Natural killer cell (primary cell): ENCODE measurements around the gene VCL. TPM values are rescaled to one million over a fixed set of nuclear protein-coding genes. Genes with fewer than 3 reads are reported as not detected.

ENCODE experiments used
- ATAC-seq, 3 donors: fragments of 150-1000 bp in 2 of 3; fragments of 200-7000 bp in 1 of 3; cut with Tn5 transposase; 1 replicate in 1 of 3; 2 replicates in 2 of 3; pipeline ENCODE4 v1.10.0; 2021; ENCODE audit warnings: mild to moderate bottlenecking in 2 of 3, moderate library complexity in 2 of 3
- DNase-seq, 2 donors: peaks; one replicate each; pipeline versions ENCODE4 v3.0.0 to v3.0.0-alpha.2; 2013 to 2021; ENCODE audit warnings: mixed read lengths in 1 of 2
- H3K27ac ChIP-seq: one replicate; pipeline ENCODE4 v1.5.1; 2013; ENCODE audit warnings: mild to moderate bottlenecking, low read length
- H3K27me3 ChIP-seq: one replicate; pipeline ENCODE4 v1.6.1; 2013; ENCODE audit warnings: low read length; ENCODE audit not compliant: control insufficient read depth, insufficient read depth
- H3K36me3 ChIP-seq: one replicate; pipeline ENCODE4 v1.6.1; 2013; ENCODE audit warnings: low read length; ENCODE audit not compliant: control insufficient read depth, insufficient read depth
- H3K4me1 ChIP-seq: one replicate; pipeline ENCODE4 v1.6.1; 2013; ENCODE audit warnings: low read length; ENCODE audit not compliant: control insufficient read depth, insufficient read depth
- H3K4me3 ChIP-seq: one replicate; pipeline ENCODE4 v1.5.1; 2013; ENCODE audit warnings: low read length
- H3K9me3 ChIP-seq: one replicate; pipeline ENCODE4 v1.6.1; 2013; ENCODE audit warnings: low read length; ENCODE audit not compliant: control insufficient read depth, insufficient read depth
- H3K27ac Mint-ChIP-seq, 2 donors: one replicate each; pipeline ENCODE4 v1.8.0; 2022; ENCODE audit warnings: mild to moderate bottlenecking in 2 of 2, mixed read lengths in 2 of 2, moderate library complexity in 1 of 2
- H3K27me3 Mint-ChIP-seq, 2 donors: one replicate each; pipeline ENCODE4 v1.8.0; 2022; ENCODE audit warnings: low read depth in 2 of 2, mixed read lengths in 2 of 2
- H3K36me3 Mint-ChIP-seq: one replicate; pipeline ENCODE4 v1.8.0; 2022; ENCODE audit warnings: mixed read lengths
- H3K4me1 Mint-ChIP-seq, 2 donors: one replicate each; pipeline ENCODE4 v1.8.0; 2022; ENCODE audit warnings: mixed read lengths in 2 of 2
- H3K4me3 Mint-ChIP-seq: one replicate; pipeline ENCODE4 v1.8.0; 2022; ENCODE audit warnings: mild to moderate bottlenecking, moderate library complexity, mixed read lengths
- H3K9me3 Mint-ChIP-seq, 2 donors: one replicate each; pipeline ENCODE4 v1.8.0; 2022; ENCODE audit warnings: mixed read lengths in 2 of 2
- CTCF ChIP-seq: fragments of 200-600 bp; IDR thresholded peaks from one replicate; pipeline ENCODE4 v1.8.0; 2022; ENCODE audit warnings: antibody characterized with exemption
- WGBS: methylation state at CpG from one replicate; pipeline ENCODE4 v1.1.7; 2013; ENCODE audit warnings: missing lambda C conversion rate; ENCODE audit not compliant: insufficient coverage; 5-methylcytosine and 5-hydroxymethylcytosine counted together
- intact Hi-C: fragments of 100-400 bp; cut with micrococcal nuclease; formaldehyde crosslinking; loops from one replicate; pipeline ENCODE4 v1.14.2; 2022
- total RNA-seq, 4 donors: library from RNA; stranded (reverse); fragments of 120-200 nt in 1 of 4; gene quantifications; one replicate each; pipeline versions ENCODE4 v1.2.3 to v1.2.4, GENCODE V29; 2013 to 2022

VCL gene
- total RNA-seq, 3 donors from 2014 or later (not counting 1 experiment from before 2014, with no cell fraction given), result 121 to 145 (median 122) TPM

DNA sequence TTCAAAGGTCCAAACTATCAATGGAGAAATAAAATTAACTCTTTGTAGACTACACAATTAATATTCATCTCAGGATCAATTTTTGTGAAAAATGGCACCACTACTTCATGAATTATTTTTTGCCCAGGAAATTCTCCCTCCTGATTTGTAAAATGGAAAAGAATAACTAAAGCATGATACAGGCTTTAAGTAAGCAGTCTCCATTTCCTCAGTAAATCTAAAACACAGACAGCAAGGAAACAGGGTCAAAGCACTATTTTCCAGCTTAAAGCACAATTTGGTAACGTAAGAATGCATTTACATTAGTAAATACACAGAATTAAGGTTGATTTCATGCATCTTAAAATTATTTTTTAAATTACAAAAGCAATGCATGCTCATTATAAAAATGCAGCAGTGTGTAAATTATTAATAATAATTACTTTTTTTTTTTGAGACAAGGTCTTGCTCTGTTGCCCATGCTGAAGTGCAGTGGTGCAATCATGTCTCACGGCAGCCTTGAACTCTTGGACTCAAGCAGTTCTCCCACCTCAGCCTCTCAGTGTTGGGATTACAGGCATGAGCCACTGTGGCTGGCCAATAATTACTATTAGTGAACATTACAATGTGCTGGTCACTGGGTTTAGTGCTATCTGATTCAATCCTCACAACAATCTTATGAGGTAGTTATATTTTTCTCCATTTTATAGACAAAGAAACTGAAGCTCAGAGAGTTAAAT lies 26.1 kb upstream of the VCL start:
- no peak for ATAC-seq
- WGBS, result 100% methylated on average over 1 of the region's 2 CpGs
- TF ChIP-seq CTCF, result no peak
- Mint-ChIP-seq H3K27me3 (no peaks in the 10 kb centered on the region), H3K4me1 (peaks cover 46 to 50% of the 10 kb centered on the region in 2 donors), H3K4me3 (no peak overlapping the region), H3K27ac (no peak overlapping the region), H3K9me3 (no peaks in the 10 kb centered on the region), H3K36me3 (no peaks in the 10 kb centered on the region)
- Histone ChIP-seq H3K27ac (no peak overlapping the region), H3K27me3 (no peaks in the 10 kb centered on the region), H3K4me1 (peaks cover 42% of the 10 kb centered on the region), H3K4me3 (no peak overlapping the region), H3K36me3 (no peaks in the 10 kb centered on the region), H3K9me3 (no peaks in the 10 kb centered on the region)
- no peak for DNase-seq
- intact Hi-C loops, result no loop called here

GRCh38 chr10:73973427-73973826 lies 24.5 kb upstream of the VCL start:
- no peaks in the 10 kb centered on the region for H3K9me3 ChIP-seq
- Mint-ChIP-seq H3K27ac (no peak overlapping the region), H3K4me1 (peaks cover 32 to 41% of the 10 kb centered on the region in 2 donors), H3K4me3 (peak overlapping the region; percentile 47), H3K9me3 (no peaks in the 10 kb centered on the region), H3K27me3 (no peaks in the 10 kb centered on the region), H3K36me3 (no peaks in the 10 kb centered on the region)
- H3K4me3 ChIP-seq, result no peak overlapping the region
- no peak for ATAC-seq
- H3K27ac ChIP-seq, result no peak overlapping the region
- no peak for DNase-seq
- WGBS, result 100% methylated on average over 2 of the region's 2 CpGs
- no peak for TF ChIP-seq CTCF
- H3K27me3 ChIP-seq, result no peaks in the 10 kb centered on the region
- no peaks in the 10 kb centered on the region for H3K36me3 ChIP-seq
- H3K4me1 ChIP-seq, result peaks cover 26% of the 10 kb centered on the region
- intact Hi-C loops, result no loop called here

GRCh38 chr10:73974309-73974946 lies 23.5 kb upstream of the VCL start:
- no peak for TF ChIP-seq CTCF
- H3K27ac Mint-ChIP-seq, result peak overlapping the region; percentile 43 to 53
- no peaks in the 10 kb centered on the region for H3K9me3 ChIP-seq
- no peaks in the 10 kb centered on the region for H3K27me3 Mint-ChIP-seq
- WGBS, result 25% methylated on average over 2 of the region's 5 CpGs
- peak overlapping the region; percentile 71 for H3K4me3 Mint-ChIP-seq
- intact Hi-C loops, result loop anchor here (2.0 kb wide), 1 partner anchor 18 kb away; no protein-coding TSS in a partner anchor
- H3K4me3 ChIP-seq, result peak overlapping the region; percentile 5
- H3K4me1 ChIP-seq, result peaks cover 16% of the 10 kb centered on the region
- no peaks in the 10 kb centered on the region for H3K36me3 Mint-ChIP-seq
- H3K4me1 Mint-ChIP-seq, result peaks cover 23 to 33% of the 10 kb centered on the region in 2 donors
- no peaks in the 10 kb centered on the region for H3K36me3 ChIP-seq
- DNase-seq (peak in 1 of 2 donors; percentile 48), ATAC-seq (peak; percentile 60 to 78 (median 68))
- peak overlapping the region; percentile 6 for H3K27ac ChIP-seq
- no peaks in the 10 kb centered on the region for H3K27me3 ChIP-seq
- no peaks in the 10 kb centered on the region for H3K9me3 Mint-ChIP-seq
